NCI-H460 (cell line): ENCODE results near the gene PNPO. TPM values are rescaled to one million over a fixed set of nuclear protein-coding genes. Genes with fewer than 3 reads are reported as not detected.
"Not testable (repeated sequence)": the region's sequence is repeated elsewhere in the genome, so short reads cannot be mapped to it uniquely, and the experiment has no call there.

Experiments used
- DNase-seq: peaks from one replicate; pipeline ENCODE4 v3.0.0-alpha.2; 2016; ENCODE audit warnings: low read depth; ENCODE audit errors: extremely low read depth
- total RNA-seq: library from RNA; depleted of rRNA; stranded (reverse); fragments of >200 nt; shearing (Covaris generic); gene quantifications from 2 replicates; pipeline ENCODE4 v1.2.3, GENCODE V29; 2014

The PNPO gene
- total RNA-seq, 1 experiment from 2014 or later, result 23.2 TPM

GRCh38 chr17:47916489-47917208, 24.7 kb upstream of the PNPO start:
- no peak for DNase-seq

GRCh38 chr17:47917581-47917980, 23.8 kb upstream of the PNPO start:
- DNase-seq, result no peak

GRCh38 chr17:47918006-47918405, 23.4 kb upstream of the PNPO start:
- no peak for DNase-seq

DNA sequence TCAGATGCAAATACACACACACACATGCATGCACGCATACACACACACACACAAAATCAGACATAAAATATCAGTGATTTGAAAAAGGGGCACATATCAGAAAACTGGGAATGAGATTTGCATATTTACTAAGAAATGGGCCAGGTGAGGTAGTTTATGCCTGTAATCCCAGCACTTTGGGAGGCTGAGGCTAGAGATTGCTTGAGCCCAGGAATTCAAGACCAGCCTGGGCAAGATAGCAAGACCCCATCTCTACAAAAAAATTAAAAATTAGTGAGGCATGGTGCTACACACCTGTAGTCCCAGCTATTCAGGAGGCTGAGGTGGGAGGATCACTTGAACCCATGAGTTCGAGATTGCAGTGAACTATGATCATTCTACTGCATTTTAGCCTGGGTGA, 22.4 kb upstream of the PNPO start:
- no peak for DNase-seq

GRCh38 chr17:47919889-47920288, 21.5 kb upstream of the PNPO start:
- DNase-seq, result not testable (repeated sequence)

- no peak for DNase-seq
Observed at GRCh38 chr17:47924785-47925677, 16.3 kb upstream of the PNPO start.

DNA sequence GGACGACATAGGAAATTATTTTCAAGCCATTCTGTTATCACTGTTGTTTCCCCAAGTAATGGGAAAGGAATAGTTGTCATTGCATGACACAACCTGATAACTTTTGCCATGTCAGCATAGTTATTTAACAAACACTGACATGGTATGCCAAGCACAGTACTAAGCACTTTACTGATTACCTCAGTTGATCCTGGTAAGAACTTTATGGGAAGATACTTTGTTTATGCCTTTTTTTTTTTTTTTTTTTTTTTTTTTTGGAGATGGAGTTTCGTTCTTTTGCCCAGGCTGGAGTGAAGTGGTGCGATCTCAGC, 15.7 kb upstream of the PNPO start:
- no peak for DNase-seq

DNA sequence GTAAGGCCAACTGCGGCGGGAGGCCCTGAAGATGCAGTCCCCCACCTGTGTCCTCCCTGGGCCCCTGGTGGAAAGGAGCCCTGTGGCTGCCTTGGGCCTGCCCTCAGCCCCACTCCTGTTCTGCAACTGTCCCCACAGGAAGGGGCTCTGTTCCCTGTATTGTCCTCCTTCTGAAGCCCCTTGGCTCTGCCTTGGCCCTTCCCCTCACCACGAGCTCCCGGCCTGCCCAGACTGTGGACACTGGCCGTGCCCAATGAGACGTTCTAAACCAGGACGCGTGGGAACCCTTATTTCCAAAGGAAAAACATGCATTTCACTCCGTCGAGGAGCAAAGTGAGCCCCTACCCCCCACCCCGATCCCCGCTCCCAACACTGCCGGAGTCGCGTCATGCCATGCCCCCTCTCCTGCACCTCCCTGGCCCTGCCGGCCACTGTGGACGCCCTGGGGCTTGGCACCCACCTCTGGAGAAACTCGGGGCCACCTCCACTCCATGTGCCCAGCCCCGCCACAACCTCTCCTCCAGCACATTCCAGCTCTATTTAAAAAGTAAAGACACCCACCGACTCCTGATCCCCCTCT, 13.5 kb upstream of the PNPO start:
- DNase-seq, result no peak

- no peak for DNase-seq
Observed at GRCh38 chr17:47928415-47928814, 13.0 kb upstream of the PNPO start.

- DNase-seq, result no peak
Observed at GRCh38 chr17:47929218-47930000, 12.0 kb upstream of the PNPO start.

GRCh38 chr17:47931848-47932247, 9.5 kb upstream of the PNPO start:
- DNase-seq, result no peak

DNA sequence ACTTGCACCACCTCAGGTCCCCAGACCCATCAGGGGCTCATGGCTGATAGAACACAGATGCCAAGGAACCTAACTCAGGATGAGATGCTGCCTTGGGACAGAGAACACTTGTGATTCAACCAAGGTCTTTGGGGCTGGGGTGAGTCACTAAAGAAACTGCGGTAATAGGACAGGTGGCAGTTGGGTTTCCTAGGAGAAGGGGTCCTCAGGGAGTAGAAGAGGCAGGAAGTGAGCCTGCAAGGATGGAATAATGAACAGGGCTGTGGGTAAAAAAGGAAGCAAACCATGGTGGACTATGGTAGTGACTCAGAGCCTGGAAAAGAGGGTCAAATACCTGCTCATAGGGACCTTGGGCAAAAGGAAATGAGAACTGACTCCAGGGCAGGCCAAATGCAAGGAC, 6.5 kb upstream of the PNPO start:
- DNase-seq, result no peak

DNA sequence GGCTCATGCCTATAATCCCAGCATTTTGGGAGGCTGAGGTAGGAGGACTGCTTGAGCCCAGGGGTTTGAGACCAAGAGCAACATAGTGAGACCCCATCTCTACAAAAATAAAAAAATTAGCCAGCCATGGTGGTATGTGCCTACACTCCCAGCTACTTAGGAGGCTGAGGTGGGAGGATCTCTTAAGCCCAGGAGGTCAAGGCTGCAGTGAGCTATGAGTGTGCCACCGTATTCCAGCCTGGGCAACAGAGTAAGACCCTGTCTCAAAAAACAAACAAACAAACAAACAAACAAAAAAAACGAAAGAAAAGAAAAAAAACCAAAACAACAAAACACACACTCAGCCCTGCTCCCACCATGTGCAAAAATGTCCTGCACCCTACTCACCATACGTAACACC, 5.9 kb upstream of the PNPO start:
- not testable (repeated sequence) for DNase-seq

- peak; percentile 25 for DNase-seq
Observed at GRCh38 chr17:47935961-47936360, 5.4 kb upstream of the PNPO start.

- DNase-seq, result no peak
Observed at GRCh38 chr17:47937941-47938340, 3.4 kb upstream of the PNPO start.

DNA sequence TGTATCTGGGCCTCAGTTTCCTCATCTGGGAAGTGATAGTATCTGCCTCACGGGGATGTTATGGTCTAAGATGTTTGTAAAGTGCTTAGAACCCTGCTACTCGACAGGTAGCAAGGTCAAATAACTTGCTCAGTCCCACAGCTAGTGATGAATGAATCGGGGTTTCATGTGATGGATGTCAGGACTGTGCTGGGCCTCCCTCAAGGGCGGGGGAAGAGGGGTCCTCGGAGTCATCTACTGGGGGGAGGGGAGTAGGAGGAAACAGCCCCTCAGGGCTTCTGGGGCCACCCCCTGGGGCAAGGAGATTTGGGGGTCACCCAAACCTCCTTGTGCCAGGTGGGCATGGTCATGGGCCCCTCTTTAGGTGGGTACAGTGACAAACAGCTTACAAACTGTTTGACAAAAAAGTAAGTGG, 732 bp downstream of the PNPO start:
- DNase-seq, result no peak

DNA sequence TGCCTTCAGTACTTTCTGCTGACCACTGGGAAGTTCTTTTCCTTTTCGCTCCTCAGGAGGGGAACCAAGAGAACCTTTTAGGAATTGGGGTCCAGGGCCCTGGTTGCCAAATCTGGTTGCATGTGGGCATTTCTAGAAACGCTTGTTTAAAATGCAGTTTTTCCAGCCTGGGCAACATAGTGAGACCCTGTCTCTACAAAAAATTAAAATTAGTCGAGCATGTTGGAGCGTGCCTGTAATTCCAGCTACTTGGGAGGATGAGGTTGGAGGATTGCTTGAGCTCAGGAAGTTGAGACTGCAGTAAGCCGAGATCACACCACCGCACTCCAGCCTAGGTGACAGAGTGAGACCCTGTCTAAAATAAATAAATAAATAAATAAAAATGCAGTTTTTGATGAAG, 1.2 kb downstream of the PNPO start:
- no peak for DNase-seq

DNA sequence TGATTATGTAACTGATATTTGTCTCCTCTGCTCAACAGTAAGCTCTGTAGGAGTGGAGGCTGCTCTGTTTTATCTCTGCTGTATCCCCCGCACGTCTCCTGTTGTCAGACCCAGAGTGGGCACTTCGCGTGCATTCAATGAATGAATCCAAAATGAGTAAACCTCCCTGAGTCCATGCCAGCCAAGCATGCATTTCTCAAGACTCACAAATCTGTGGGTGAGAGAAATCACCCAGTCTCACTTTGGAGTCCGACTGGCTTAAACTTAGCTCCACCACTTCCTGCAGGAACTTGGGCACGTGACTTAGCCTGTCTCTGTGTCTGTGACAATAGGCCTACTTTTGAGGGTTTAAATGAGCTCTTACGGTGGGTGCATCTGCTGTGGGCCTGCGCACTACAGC, 3.7 kb downstream of the PNPO start:
- DNase-seq, result no peak

DNA sequence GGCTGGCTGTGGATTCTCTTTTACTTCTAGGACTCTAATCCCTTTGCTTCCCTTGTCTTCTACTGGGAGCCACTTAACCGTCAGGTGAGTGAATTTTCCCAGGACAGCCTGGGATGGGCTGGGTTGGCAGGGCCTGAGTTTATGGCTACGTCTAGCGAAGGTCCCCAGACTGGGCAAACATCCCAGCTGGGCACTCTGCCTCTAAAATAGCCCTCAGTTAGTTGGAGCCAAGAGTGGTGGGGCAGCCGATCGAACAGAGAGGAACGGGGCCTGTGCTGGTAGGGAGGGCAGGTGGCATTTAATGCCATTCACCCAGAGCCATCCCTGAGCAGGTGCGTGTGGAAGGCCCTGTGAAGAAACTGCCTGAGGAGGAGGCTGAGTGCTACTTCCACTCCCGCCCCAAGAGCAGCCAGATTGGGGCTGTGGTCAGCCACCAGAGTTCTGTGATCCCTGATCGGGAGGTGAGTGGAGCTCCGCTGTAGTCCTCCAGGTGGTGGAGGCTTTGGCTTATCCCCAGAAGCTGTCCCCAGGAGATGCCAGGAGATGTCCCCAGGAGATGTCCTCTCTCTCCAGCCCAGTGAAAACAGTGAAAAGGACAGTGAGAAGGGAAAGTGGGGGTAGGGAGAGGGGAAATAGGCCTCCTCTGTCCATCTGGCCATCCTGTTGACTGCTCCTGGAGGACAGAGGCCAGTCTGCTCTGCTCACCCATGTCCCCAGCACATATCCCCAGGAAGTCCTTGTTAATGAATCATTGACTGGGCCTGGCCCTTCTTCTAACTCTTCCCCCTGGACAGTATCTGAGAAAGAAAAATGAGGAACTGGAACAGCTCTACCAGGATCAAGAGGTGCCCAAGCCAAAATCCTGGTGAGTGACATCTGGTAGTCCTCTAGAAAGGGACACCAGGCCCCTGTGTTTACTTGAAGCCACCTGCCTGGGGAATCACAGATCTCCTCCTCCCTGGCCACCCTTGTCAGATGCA, 4.4 kb downstream of the PNPO start:
- no peak for DNase-seq

GRCh38 chr17:47946516-47946915, 5.1 kb downstream of the PNPO start:
- DNase-seq, result no peak
